Endothelial cell of umbilical vein (primary cell): Measurements from ENCODE around the gene RGR. TPM values are rescaled to one million over a fixed set of nuclear protein-coding genes. Genes with fewer than 3 reads are reported as not detected.

Experiments
- BruUV-seq: library from RNA; stranded (reverse); fragments of 400-500 nt; replicated peaks from 2 replicates; lab custom pipeline; 2021; lab: Mats Ljungman, UMichigan
- CTCF ChIA-PET: fragments of 300-600, 350-600 bp; sonication (Branson Sonifier 250); formaldehyde crosslinking; loops from one replicate; lab custom pipeline; 2021; ENCODE audit warnings: antibody characterized with exemption, inconsistent platforms; lab: Charles Lee
- POLR2A ChIA-PET: fragments of 300-600, 350-600 bp; sonication (Branson Sonifier 250); formaldehyde crosslinking; loops from one replicate; lab custom pipeline; 2021; ENCODE audit warnings: antibody characterized with exemption, inconsistent platforms; lab: Charles Lee
- DNase-seq: peaks from one replicate; pipeline ENCODE4 v3.0.0-alpha.2; 2011; ENCODE audit warnings: low read depth, low spot score
- FAIRE-seq: peaks from 2 replicates; lab custom pipeline; 2011; peaks lifted over from hg19 to GRCh38; lab: Jason Lieb, UNC
- H2AFZ ChIP-seq: 2 replicates; pipeline ENCODE4 v1.6.0; 2012; ENCODE audit warnings: low read depth, low read length, control low read depth, inconsistent platforms
- H3K27ac ChIP-seq: 2 replicates; pipeline ENCODE4 v1.5.1; 2011; ENCODE audit warnings: low read depth, mild to moderate bottlenecking, control low read depth, low read length, moderate library complexity; ENCODE audit not compliant: insufficient read depth
- H3K27me3 ChIP-seq, 2 experiments: 2 replicates each; pipeline versions ENCODE4 v1.6.0 to v1.6.1; 2011; ENCODE audit warnings: low read length in 2 of 2, mixed read lengths in 1 of 2; ENCODE audit not compliant: control insufficient read depth in 2 of 2, insufficient read depth in 2 of 2
- H3K36me3 ChIP-seq, 2 experiments: 2 replicates in 1 of 2; 3 replicates in 1 of 2; pipeline ENCODE4 v1.5.1; 2011; ENCODE audit warnings: low read length in 2 of 2, mild to moderate bottlenecking in 1 of 2, moderate library complexity in 1 of 2; ENCODE audit not compliant: control insufficient read depth in 2 of 2, insufficient read depth in 2 of 2; ENCODE audit errors: extremely low read depth in 1 of 2
- H3K4me1 ChIP-seq: 3 replicates; pipeline ENCODE4 v1.5.1; 2011; ENCODE audit warnings: mild to moderate bottlenecking, low read length; ENCODE audit not compliant: control insufficient read depth, insufficient read depth; ENCODE audit errors: extremely low read depth
- H3K4me2 ChIP-seq: 2 replicates; pipeline ENCODE4 v1.6.1; 2011; ENCODE audit warnings: low read length, control low read depth, mixed read lengths; ENCODE audit not compliant: insufficient read depth
- H3K4me3 ChIP-seq, 3 experiments: fragments of 200-600 bp in 1 of 3; sonication (generic), shearing (Covaris generic) in 1 of 3; replicated peaks in 1 of 3; 2 replicates each; pipeline ENCODE4 v1.5.1; 2011 to 2016; ENCODE audit warnings: control low read depth in 3 of 3, low read length in 3 of 3, mild to moderate bottlenecking in 2 of 3, inconsistent platforms in 1 of 3, low read depth in 1 of 3, moderate library complexity in 1 of 3; ENCODE audit not compliant: insufficient read depth in 1 of 3
- H3K79me2 ChIP-seq: 2 replicates; pipeline ENCODE4 v1.6.0; 2012; ENCODE audit warnings: low read length, inconsistent platforms; ENCODE audit not compliant: control insufficient read depth, insufficient read depth
- H3K9ac ChIP-seq: replicated peaks from 2 replicates; pipeline ENCODE3; 2011; ENCODE audit warnings: low read length, control low read depth; ENCODE audit not compliant: insufficient read depth; ENCODE audit errors: extremely low read depth
- H3K9me1 ChIP-seq: replicated peaks from 3 replicates; pipeline ENCODE4 v1.6.0; 2011; ENCODE audit warnings: mild to moderate bottlenecking, low read length; ENCODE audit not compliant: control insufficient read depth, insufficient read depth; ENCODE audit errors: extremely low read depth
- H3K9me3 ChIP-seq: replicated peaks from 2 replicates; pipeline ENCODE4 v1.5.1; 2012; ENCODE audit warnings: low read length, inconsistent platforms; ENCODE audit not compliant: control insufficient read depth, insufficient read depth
- H4K20me1 ChIP-seq: replicated peaks from 2 replicates; pipeline ENCODE3; 2011; ENCODE audit warnings: mild to moderate bottlenecking, low read length; ENCODE audit not compliant: control insufficient read depth, insufficient read depth; ENCODE audit errors: extremely low read depth
- EZH2 ChIP-seq: IDR thresholded peaks from 2 replicates; pipeline ENCODE4 v1.6.1; 2012; ENCODE audit warnings: borderline replicate concordance, low read depth, mild to moderate bottlenecking, moderate library complexity, low read length, inconsistent platforms; ENCODE audit not compliant: severe bottlenecking
- FOS ChIP-seq: IDR thresholded peaks from 2 replicates; pipeline ENCODE4 v1.6.1; 2011; ENCODE audit warnings: mild to moderate bottlenecking, low read length, moderate library complexity, borderline replicate concordance; ENCODE audit not compliant: insufficient read depth
- GATA2 ChIP-seq: IDR thresholded peaks from 2 replicates; pipeline ENCODE4 v1.7.0; 2011; ENCODE audit warnings: low read depth, mild to moderate bottlenecking, moderate library complexity, mixed read lengths, low read length; ENCODE audit not compliant: insufficient read length, insufficient read depth
- JUN ChIP-seq: IDR thresholded peaks from 2 replicates; pipeline ENCODE4 v1.6.1; 2011; ENCODE audit warnings: borderline replicate concordance, low read depth; ENCODE audit not compliant: insufficient read length, insufficient read depth
- MYC ChIP-seq: IDR thresholded peaks from one replicate; pipeline ENCODE4 v1.6.1; 2011; ENCODE audit warnings: mild to moderate bottlenecking, low read depth, low read length
- POLR2A ChIP-seq: IDR thresholded peaks from 2 replicates; pipeline ENCODE4 v1.6.1; 2012; ENCODE audit warnings: low read depth, mild to moderate bottlenecking, control low read depth, low read length
- POLR2AphosphoS5 ChIP-seq: IDR thresholded peaks from 2 replicates; pipeline ENCODE4 v1.6.1; 2012; ENCODE audit warnings: low read depth, mild to moderate bottlenecking, control low read depth, low read length, moderate library complexity; ENCODE audit not compliant: insufficient read depth
- dilution Hi-C: fragments of 300-500 bp; cut with MboI; formaldehyde crosslinking; loops from one replicate; pipeline ENCODE4 v1.15.0; 2019; ENCODE audit warnings: low sequenced_read_pairs; ENCODE audit not compliant: extremely low pct_ligation_motif_present
- intact Hi-C: fragments of 100-400 bp; cut with micrococcal nuclease; formaldehyde crosslinking; loops from one replicate; pipeline ENCODE4 v1.10.0; 2022
- polyA plus RNA-seq, 4 experiments: library from polyadenylated mRNA; depleted of rRNA in 3 of 4; stranded (reverse) in 3 of 4; unstranded in 1 of 4; fragments of >200 nt; gene quantifications; 2 replicates each; pipeline versions ENCODE4 v1.2.1 to v1.2.3, GENCODE V29; 2011 to 2012; ENCODE audit warnings: missing spikeins in 1 of 4
- total RNA-seq: library from RNA; stranded (reverse); gene quantifications from 2 replicates; pipeline ENCODE4 v1.2.3, GENCODE V29; 2021
- TF ChIP-seq, protein P1 (sequence below): IDR thresholded peaks from 2 replicates; pipeline ENCODE4 v1.6.1; 2011; ENCODE audit not compliant: insufficient read depth, insufficient read length
- TF ChIP-seq, protein P2 (sequence below), 2 donors: IDR thresholded peaks; 1 replicate in 1 of 2; 2 replicates in 1 of 2; pipeline ENCODE4 v1.5.1; 2011; ENCODE audit warnings: low read length in 2 of 2, mild to moderate bottlenecking in 2 of 2, moderate library complexity in 2 of 2, control low read depth in 1 of 2, inconsistent platforms in 1 of 2, low read depth in 1 of 2; ENCODE audit not compliant: insufficient read depth in 1 of 2; ENCODE audit errors: extremely low read depth in 1 of 2

The RGR gene
- total and polyA plus RNA-seq, 2 donors (not counting 3 experiments of a cell fraction or from before 2014, with no cell fraction given) = not detected

DNA sequence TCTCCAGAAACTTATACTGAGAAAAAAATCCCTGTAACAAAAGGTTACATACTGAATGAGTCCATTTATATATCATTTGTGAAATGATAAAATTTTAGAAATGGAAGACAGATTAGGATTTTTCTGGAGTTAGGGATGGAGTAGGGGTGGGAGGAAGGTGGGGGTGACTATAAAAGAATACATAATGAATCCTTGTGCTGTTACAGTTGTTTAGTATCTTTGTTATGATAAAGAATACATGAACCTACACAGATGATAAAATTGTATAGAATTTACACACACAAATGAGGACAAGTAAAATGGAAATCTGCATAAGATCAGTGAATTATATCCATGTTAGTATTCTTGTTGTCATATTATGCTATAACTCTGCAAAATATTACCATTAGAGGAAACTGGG lies 41.8 kb downstream of the RGR start:
- no peak overlapping the region for H2AFZ ChIP-seq
- no peak overlapping the region for H3K4me3 ChIP-seq
- no peaks in the 10 kb centered on the region for H3K9me1 ChIP-seq
- BruUV-seq = no TSS peak
- H3K4me2 ChIP-seq = no peak overlapping the region
- TF ChIP-seq EZH2 (no peak), GATA2 (no peak), POLR2A (no peak), JUN (no peak), FOS (no peak), MYC (no peak), POLR2AphosphoS5 (no peak)
- TF ChIP-seq, protein P1, sequence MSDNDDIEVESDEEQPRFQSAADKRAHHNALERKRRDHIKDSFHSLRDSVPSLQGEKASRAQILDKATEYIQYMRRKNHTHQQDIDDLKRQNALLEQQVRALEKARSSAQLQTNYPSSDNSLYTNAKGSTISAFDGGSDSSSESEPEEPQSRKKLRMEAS = no peak
- TF ChIP-seq, protein P2, sequence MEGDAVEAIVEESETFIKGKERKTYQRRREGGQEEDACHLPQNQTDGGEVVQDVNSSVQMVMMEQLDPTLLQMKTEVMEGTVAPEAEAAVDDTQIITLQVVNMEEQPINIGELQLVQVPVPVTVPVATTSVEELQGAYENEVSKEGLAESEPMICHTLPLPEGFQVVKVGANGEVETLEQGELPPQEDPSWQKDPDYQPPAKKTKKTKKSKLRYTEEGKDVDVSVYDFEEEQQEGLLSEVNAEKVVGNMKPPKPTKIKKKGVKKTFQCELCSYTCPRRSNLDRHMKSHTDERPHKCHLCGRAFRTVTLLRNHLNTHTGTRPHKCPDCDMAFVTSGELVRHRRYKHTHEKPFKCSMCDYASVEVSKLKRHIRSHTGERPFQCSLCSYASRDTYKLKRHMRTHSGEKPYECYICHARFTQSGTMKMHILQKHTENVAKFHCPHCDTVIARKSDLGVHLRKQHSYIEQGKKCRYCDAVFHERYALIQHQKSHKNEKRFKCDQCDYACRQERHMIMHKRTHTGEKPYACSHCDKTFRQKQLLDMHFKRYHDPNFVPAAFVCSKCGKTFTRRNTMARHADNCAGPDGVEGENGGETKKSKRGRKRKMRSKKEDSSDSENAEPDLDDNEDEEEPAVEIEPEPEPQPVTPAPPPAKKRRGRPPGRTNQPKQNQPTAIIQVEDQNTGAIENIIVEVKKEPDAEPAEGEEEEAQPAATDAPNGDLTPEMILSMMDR (IDR thresholded peaks at IDR 0.05; ENCODE audit: extremely low read depth in 1 of 2, insufficient read depth in 1 of 2, low read depth in 1 of 2, low read length in 2 of 2) = no peak
- no peaks in the 10 kb centered on the region for H3K36me3 ChIP-seq
- no peak for FAIRE-seq
- H3K4me1 ChIP-seq = no peaks in the 10 kb centered on the region
- no peak overlapping the region for H3K27ac ChIP-seq
- dilution Hi-C loops (no loop called here), intact Hi-C loops (no loop called here)
- no peak overlapping the region for H3K9ac ChIP-seq
- no peaks in the 10 kb centered on the region for H3K79me2 ChIP-seq
- no peaks in the 10 kb centered on the region for H4K20me1 ChIP-seq
- DNase-seq = no peak
- ChIA-PET CTCF (no interaction called here), POLR2A (no interaction called here)
- no peaks in the 10 kb centered on the region for H3K9me3 ChIP-seq
- H3K27me3 ChIP-seq = peaks cover 8 to 19% of the 10 kb centered on the region in 2 experiments
